Stomach (tissue), 9 donors: ENCODE data around the gene IFI16. TPM values are rescaled to one million over a fixed set of nuclear protein-coding genes. Genes with fewer than 3 reads are reported as not detected.
"Not testable (repeated sequence)": the region's sequence is repeated elsewhere in the genome, so short reads cannot be mapped to it uniquely, and the experiment has no call there.

ENCODE experiments used
- DNase-seq, 2 donors: peaks; one replicate each; pipeline versions ENCODE4 v3.0.0 to v3.0.0-alpha.2; 2013 to 2019
- H3K27ac ChIP-seq, 5 donors: fragments of 200-600 bp in 4 of 5; sonication (generic) in 4 of 5; one replicate each; pipeline ENCODE4 v1.5.1; 2013 to 2019; ENCODE audit warnings: mild to moderate bottlenecking in 1 of 5, moderate library complexity in 1 of 5
- H3K27me3 ChIP-seq, 3 donors: fragments of 200-600 bp; sonication (generic); one replicate each; pipeline ENCODE4 v1.5.1; 2017 to 2019; ENCODE audit warnings: mixed run types in 1 of 3
- H3K36me3 ChIP-seq, 4 donors: fragments of 200-600 bp; sonication (generic); 1 replicate in 3 of 4; 2 replicates in 1 of 4; pipeline ENCODE4 v1.5.1; 2016 to 2019
- H3K4me1 ChIP-seq, 4 donors: fragments of 200-600 bp; sonication (generic); one replicate each; pipeline ENCODE4 v1.5.1; 2016 to 2019
- H3K4me3 ChIP-seq, 4 donors: fragments of 200-600 bp; sonication (generic) in 3 of 4; one replicate each; pipeline ENCODE4 v1.5.1; 2016 to 2019; ENCODE audit warnings: mild to moderate bottlenecking in 1 of 4
- H3K9me3 ChIP-seq, 4 donors: fragments of 200-600 bp; sonication (generic); one replicate each; pipeline ENCODE4 v1.5.1; 2016 to 2019
- CTCF ChIP-seq, 7 experiments: fragments of 450-650 bp in 4 of 7; fragments of 200-600 bp in 3 of 7; sonication (generic) in 3 of 7; IDR thresholded peaks; one replicate each; pipeline ENCODE4 v1.5.1; 2016 to 2019; ENCODE audit warnings: antibody characterized with exemption in 7 of 7, control low read depth in 2 of 7, mild to moderate bottlenecking in 1 of 7
- EP300 ChIP-seq: sonication (generic); formaldehyde crosslinking; IDR thresholded peaks from one replicate; pipeline ENCODE4 v1.6.1; 2017; ENCODE audit warnings: antibody characterized with exemption
- POLR2A ChIP-seq, 4 donors: fragments of 450-650 bp; IDR thresholded peaks; one replicate each; pipeline ENCODE4 v1.6.1; 2016; ENCODE audit warnings: antibody characterized with exemption in 4 of 4, control low read depth in 2 of 4, mild to moderate bottlenecking in 1 of 4, moderate library complexity in 1 of 4
- POLR2AphosphoS5 ChIP-seq, 3 donors: sonication (generic); formaldehyde crosslinking; IDR thresholded peaks; one replicate each; pipeline ENCODE4 v1.6.1; 2016; ENCODE audit warnings: antibody characterized with exemption in 3 of 3
- WGBS, 5 donors: extraction: QIAGEN DNeasy Blood & Tissue Kit in 3 of 5; methylation state at CpG; one replicate each; pipeline versions ENCODE4 v1.1.5 to v1.1.7; 2013 to 2018; 5-methylcytosine and 5-hydroxymethylcytosine counted together
- intact Hi-C: fragments of 100-400 bp; cut with DNase I; formaldehyde crosslinking; loops from one replicate; pipeline ENCODE4 v1.15.1; 2023; ENCODE audit warnings: low total_unique reads
- polyA plus RNA-seq, 3 donors: library from polyadenylated mRNA; stranded (reverse); fragments of 200-250 nt; gene quantifications; one replicate each; pipeline ENCODE4 v1.2.3, GENCODE V29; 2013
- total RNA-seq, 5 donors: library from RNA; depleted of rRNA; stranded (reverse); fragments of >200 nt; gene quantifications; one replicate each; pipeline versions ENCODE4 v1.1.0 to v1.2.3, GENCODE V29; 2014 to 2016
- donor health status: healthy with polysubstance abuse.
- donor health status: Bipolar disorder and iron deficiency.
- donor health status: healthy.

The IFI16 gene
- total and polyA plus RNA-seq, 8 donors = 24.3 to 113 (median 41.0) TPM

GRCh38 chr1:159015440-159015909 lies 5.8 kb downstream of the IFI16 start:
- peaks cover 9 to 53% (median 43%) of the 10 kb centered on the region in 4 donors for H3K36me3 ChIP-seq
- WGBS, 5 donors = 44 to 72% (median 62%) methylated on average over 4 of the region's 4 CpGs
- H3K4me1 ChIP-seq = peaks cover 9 to 62% (median 20%) of the 10 kb centered on the region in 4 donors
- no peaks in the 10 kb centered on the region for H3K27me3 ChIP-seq
- H3K27ac ChIP-seq = peak overlapping the region in 4 of 5 donors; percentile 26 to 75 (median 60)
- peak overlapping the region in 3 of 4 donors; percentile 1 to 53 (median 17) for H3K4me3 ChIP-seq
- no peaks in the 10 kb centered on the region for H3K9me3 ChIP-seq
- TF ChIP-seq POLR2AphosphoS5 (IDR thresholded peaks at IDR 0.05) = peak; percentile 61 to 88 (median 72)
- TF ChIP-seq CTCF (IDR thresholded peaks at IDR 0.05) = no peak
- peak; percentile 47 to 69 for DNase-seq
- intact Hi-C loops = no loop called here

DNA sequence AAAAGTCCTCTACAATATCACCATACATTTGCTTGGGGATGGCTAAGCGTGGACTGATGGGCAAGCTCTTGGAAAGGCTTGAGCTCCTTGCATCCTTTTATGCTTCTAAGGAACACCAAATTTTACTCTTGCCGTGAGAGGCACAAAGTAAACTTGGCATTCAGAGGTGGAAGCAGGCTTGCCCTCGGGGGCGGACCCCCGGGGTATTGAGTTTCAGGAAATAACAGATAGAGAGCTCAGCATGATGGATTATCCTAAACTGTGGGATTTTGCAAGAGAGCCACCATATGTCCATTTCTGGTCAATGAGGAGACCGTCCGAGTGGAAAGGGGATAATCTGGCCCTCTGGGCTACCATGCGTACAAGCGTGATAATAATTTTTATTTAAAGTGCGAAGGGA lies 14.0 kb downstream of the IFI16 start:
- TF ChIP-seq EP300 (no peak), POLR2A (IDR thresholded peaks at IDR 0.05) (no peak), POLR2AphosphoS5 (IDR thresholded peaks at IDR 0.05) (no peak), CTCF (IDR thresholded peaks at IDR 0.05) (no peak)
- no peak for DNase-seq
- Histone ChIP-seq H3K36me3 (peaks cover 0 to 73% (median 39%) of the 10 kb centered on the region in 4 donors), H3K9me3 (no peaks in the 10 kb centered on the region), H3K27me3 (no peaks in the 10 kb centered on the region), H3K4me1 (peaks cover 0 to 53% (median 9%) of the 10 kb centered on the region in 4 donors), H3K27ac (no peak overlapping the region), H3K4me3 (no peak overlapping the region)
- 82 to 85% (median 83%) methylated on average over 10 of the region's 10 CpGs for WGBS, 5 donors
- intact Hi-C loops = no loop called here

DNA sequence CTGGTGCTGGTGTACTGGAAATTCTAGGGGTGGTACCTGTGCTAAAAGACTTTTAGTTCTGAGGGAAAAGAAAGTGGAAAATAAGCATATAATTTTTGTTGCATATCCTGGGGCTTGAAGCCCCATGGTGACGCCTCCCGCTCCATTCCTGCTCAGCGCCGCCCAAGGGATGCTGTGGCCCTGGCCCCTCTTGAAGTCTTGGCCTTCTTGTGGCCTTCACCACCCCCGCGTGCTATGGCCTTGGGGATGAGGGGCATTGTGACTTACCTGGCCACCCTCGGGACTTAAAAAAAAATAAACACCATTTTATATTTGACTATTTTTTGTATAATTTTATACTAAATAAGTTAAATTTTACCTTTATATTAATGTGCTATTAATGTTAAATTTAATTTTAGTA lies 15.3 kb downstream of the IFI16 start:
- H3K27me3 ChIP-seq = no peaks in the 10 kb centered on the region
- no peak overlapping the region for H3K4me3 ChIP-seq
- no peak for TF ChIP-seq POLR2A (IDR thresholded peaks at IDR 0.05)
- intact Hi-C loops = no loop called here
- H3K4me1 ChIP-seq = peaks cover 0 to 54% (median 9%) of the 10 kb centered on the region in 4 donors
- H3K36me3 ChIP-seq = peaks cover 0 to 71% (median 43%) of the 10 kb centered on the region in 4 donors
- 95 to 99% (median 97%) methylated on average over 7 of the region's 7 CpGs for WGBS, 5 donors
- H3K9me3 ChIP-seq = no peaks in the 10 kb centered on the region
- no peak overlapping the region for H3K27ac ChIP-seq
- no peak for DNase-seq

GRCh38 chr1:159026841-159027240 lies 17.1 kb downstream of the IFI16 start:
- intact Hi-C loops, H3K27ac ChIP-seq, H3K9me3 ChIP-seq, H3K27me3 ChIP-seq, H3K4me3 ChIP-seq, DNase-seq: not testable (repeated sequence)
- Histone ChIP-seq H3K36me3 (peaks cover 0 to 75% (median 50%) of the 10 kb centered on the region in 4 donors), H3K4me1 (peaks cover 0 to 56% (median 13%) of the 10 kb centered on the region in 4 donors)
- WGBS, 5 donors = 62 to 69% (median 67%) methylated on average over 2 of the region's 2 CpGs

DNA sequence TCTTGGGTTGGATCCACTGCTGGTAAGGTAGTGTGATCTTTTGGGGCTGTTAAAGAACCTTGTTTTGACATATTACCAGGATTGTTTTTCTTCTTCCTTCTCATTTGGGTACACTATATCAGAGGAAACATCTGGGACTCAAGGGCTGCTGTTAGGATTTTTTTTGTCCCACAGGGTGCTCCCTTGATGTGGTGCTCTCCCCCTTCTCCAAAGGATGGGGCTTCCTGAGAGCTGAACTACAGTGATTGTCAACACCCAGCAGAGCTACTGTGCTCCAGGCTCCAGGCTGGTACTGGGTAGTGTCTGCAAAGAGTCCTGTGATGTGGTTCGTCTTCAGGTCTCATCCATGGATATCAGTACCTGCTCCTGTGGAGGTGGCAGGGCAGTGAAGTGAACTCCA lies 20.6 kb downstream of the IFI16 start:
- H3K4me1 ChIP-seq = peaks cover 0 to 33% (median 8%) of the 10 kb centered on the region in 4 donors
- intact Hi-C loops = no loop called here
- H3K4me3 ChIP-seq = no peak overlapping the region
- no peaks in the 10 kb centered on the region for H3K9me3 ChIP-seq
- H3K27ac ChIP-seq = no peak overlapping the region
- WGBS, 5 donors = 80 to 100% (median 89%) methylated on average over 1 of the region's 1 CpG
- no peaks in the 10 kb centered on the region for H3K27me3 ChIP-seq
- no peak for DNase-seq
- peaks cover 6 to 81% (median 60%) of the 10 kb centered on the region in 4 donors for H3K36me3 ChIP-seq
- TF ChIP-seq CTCF (IDR thresholded peaks at IDR 0.05) = no peak
- no peak for TF ChIP-seq POLR2A (IDR thresholded peaks at IDR 0.05)
- no peak for TF ChIP-seq POLR2AphosphoS5 (IDR thresholded peaks at IDR 0.05)
- no peak for TF ChIP-seq EP300
